HepG2 (cell line): ENCODE results near the gene PLSCR3. TPM values are rescaled to one million over a fixed set of nuclear protein-coding genes. Genes with fewer than 3 reads are reported as not detected.

Experiments
- ATAC-seq: fragments of 200-7000 bp; cut with Tn5 transposase; 3 replicates; pipeline ENCODE4 v1.9.1; 2020; ENCODE audit warnings: mild to moderate bottlenecking, moderate library complexity
- BruUV-seq: library from RNA; stranded (reverse); fragments of 400-500 nt; replicated peaks from 2 replicates; lab custom pipeline; 2021; lab: Mats Ljungman, UMichigan
- CTCF ChIA-PET: fragments of 300-600 bp; formaldehyde crosslinking; extraction: SDS; loops from one replicate; lab custom pipeline; 2021; ENCODE audit warnings: low total read pairs, inconsistent platforms, low intra/inter-chr PET ratio; lab: Yijun Ruan, JAX
- POLR2A ChIA-PET: fragments of 350-600 bp; sonication (Branson Sonifier 250); formaldehyde crosslinking; loops from one replicate; lab custom pipeline; 2020; ENCODE audit warnings: antibody characterized with exemption, inconsistent platforms; lab: Yijun Ruan, JAX
- DNase-seq: peaks from one replicate; pipeline ENCODE4 v3.0.0-alpha.2; 2015; ENCODE audit warnings: low spot score
- FAIRE-seq: peaks from 3 replicates; lab custom pipeline; 2011; peaks lifted over from hg19 to GRCh38; lab: Jason Lieb, UNC
- H2AFZ ChIP-seq: one replicate; pipeline ENCODE4 v1.6.1; 2011; ENCODE audit warnings: low read length, inconsistent platforms
- H3K27ac ChIP-seq: fragments of 300-600 bp; 3 replicates; pipeline ENCODE4 v1.8.0; 2011; ENCODE audit warnings: mixed run types, mild to moderate bottlenecking, mixed read lengths, low read length, inconsistent platforms; ENCODE audit not compliant: insufficient read depth; ENCODE audit errors: extremely low read length
- H3K27me3 ChIP-seq, 2 experiments: fragments of 200-600 bp in 1 of 2; 2 replicates in 1 of 2; 3 replicates in 1 of 2; pipeline versions ENCODE4 v1.6.0 to v1.8.0; 2011; ENCODE audit warnings: low read length in 2 of 2, mild to moderate bottlenecking in 2 of 2, moderate library complexity in 2 of 2, inconsistent platforms in 1 of 2; ENCODE audit not compliant: insufficient read depth in 2 of 2, control insufficient read depth in 1 of 2
- H3K36me3 ChIP-seq, 2 experiments: fragments of 200-600 bp in 1 of 2; replicated peaks in 1 of 2; 2 replicates in 1 of 2; 3 replicates in 1 of 2; pipeline versions ENCODE4 v1.5.1 to v1.8.0; 2011; ENCODE audit warnings: low read length in 2 of 2, inconsistent platforms in 1 of 2; ENCODE audit not compliant: insufficient read depth in 2 of 2, control insufficient read depth in 1 of 2
- H3K4me1 ChIP-seq: 2 replicates; pipeline ENCODE4 v1.5.1; 2012; ENCODE audit warnings: low read length, inconsistent platforms; ENCODE audit not compliant: insufficient read depth
- H3K4me2 ChIP-seq: 2 replicates; pipeline ENCODE4 v1.6.0; 2011; ENCODE audit warnings: low read depth, low read length, inconsistent platforms
- H3K4me3 ChIP-seq, 3 experiments: fragments of 200-600 bp in 1 of 3; sonication (generic), shearing (Covaris generic) in 1 of 3; replicated peaks in 1 of 3; 2 replicates each; pipeline ENCODE4 v1.5.1; 2011 to 2016; ENCODE audit warnings: low read length in 3 of 3, inconsistent platforms in 2 of 3, low read depth in 2 of 3, mild to moderate bottlenecking in 2 of 3, control low read depth in 1 of 3, mixed read lengths in 1 of 3; ENCODE audit not compliant: insufficient read depth in 1 of 3
- H3K79me2 ChIP-seq: one replicate; pipeline ENCODE4 v1.6.1; 2011; ENCODE audit warnings: low read length, inconsistent platforms; ENCODE audit not compliant: insufficient read depth
- H3K9ac ChIP-seq: 2 replicates; pipeline ENCODE4 v1.6.0; 2011; ENCODE audit warnings: mild to moderate bottlenecking, low read depth, low read length, inconsistent platforms; ENCODE audit not compliant: insufficient read depth
- H3K9me3 ChIP-seq: 2 replicates; pipeline ENCODE4 v1.5.1; 2012; ENCODE audit warnings: mild to moderate bottlenecking, low read length
- H4K20me1 ChIP-seq: 2 replicates; pipeline ENCODE4 v1.6.0; 2011; ENCODE audit warnings: inconsistent platforms, mild to moderate bottlenecking, low read length, moderate library complexity; ENCODE audit not compliant: insufficient read depth
- MEIS1 ChIP-seq: sonication (generic); formaldehyde crosslinking; IDR thresholded peaks from 2 replicates; pipeline ENCODE4 v1.9.0; 2021; ENCODE audit warnings: mild to moderate bottlenecking, missing genetic modification reagents, moderate library complexity, borderline replicate concordance
- REXO4 ChIP-seq: sonication (generic); formaldehyde crosslinking; IDR thresholded peaks from 2 replicates; pipeline ENCODE4 v1.8.0; 2022; ENCODE audit warnings: missing genetic modification reagents, mild to moderate bottlenecking, borderline replicate concordance
- SSRP1 ChIP-seq: IDR thresholded peaks from 2 replicates; pipeline ENCODE4 v1.6.1; 2016; ENCODE audit warnings: control low read depth
- ZNF232 ChIP-seq: sonication (generic); formaldehyde crosslinking; IDR thresholded peaks from 2 replicates; pipeline ENCODE4 v1.4.0; 2020; ENCODE audit warnings: missing genetic modification reagents, borderline replicate concordance
- ZNF562 ChIP-seq: sonication (generic); formaldehyde crosslinking; IDR thresholded peaks from 2 replicates; pipeline ENCODE4 v1.8.0; 2022; ENCODE audit warnings: missing genetic modification reagents, borderline replicate concordance
- ZNF572 ChIP-seq: sonication (generic); formaldehyde crosslinking; IDR thresholded peaks from 2 replicates; pipeline ENCODE4 v1.5.1; 2020; ENCODE audit warnings: mild to moderate bottlenecking, missing genetic modification reagents
- WGBS: methylation state at CpG from one replicate; pipeline ENCODE4 v1.1.6; 2017; ENCODE audit warnings: low lambda C conversion rate; 5-methylcytosine and 5-hydroxymethylcytosine counted together
- in situ Hi-C: cut with HindIII; loops from 2 replicates; pipeline ENCODE4 v1.10.0; 2017; ENCODE audit warnings: low pct_unique_long_range_greater_than_20kb; ENCODE audit not compliant: extremely low pct_ligation_motif_present
- intact Hi-C: fragments of 100-400 bp; cut with micrococcal nuclease; formaldehyde crosslinking; loops from one replicate; pipeline ENCODE4 v1.10.0; 2022; ENCODE audit not compliant: unreplicated experiment
- polyA plus RNA-seq, 8 experiments: library from polyadenylated mRNA; depleted of rRNA in 3 of 8; stranded (reverse) in 7 of 8; unstranded in 1 of 8; fragments of >200 nt; fragmentation: Illumina TruSeq in 4 of 8; extraction: Trizol in 4 of 8; gene quantifications; 2 replicates each; pipeline versions ENCODE4 v1.2.1 to v1.2.3, GENCODE V29; 2011 to 2016; ENCODE audit warnings: low read depth in 4 of 8, missing spikeins in 1 of 8, mixed read lengths in 1 of 8; ENCODE audit not compliant: insufficient read depth in 1 of 8
- total RNA-seq, 5 experiments: library from RNA; depleted of rRNA; stranded (reverse); fragments of >200 nt; fragmentation: Illumina TruSeq; extraction: Trizol; gene quantifications; 2 replicates each; pipeline ENCODE4 v1.2.3, GENCODE V29; 2016; ENCODE audit warnings: low read depth in 1 of 5
- TF ChIP-seq, protein P1 (sequence below): sonication (generic); formaldehyde crosslinking; IDR thresholded peaks from 2 replicates; pipeline ENCODE4 v1.4.0; 2020; ENCODE audit warnings: missing genetic modification reagents
- TF ChIP-seq, protein P2 (sequence below): sonication (generic); formaldehyde crosslinking; IDR thresholded peaks from 2 replicates; pipeline ENCODE4 v1.8.1; 2023; ENCODE audit warnings: mild to moderate bottlenecking, missing genetic modification reagents
- TF ChIP-seq, protein P3 (sequence below): sonication (generic); formaldehyde crosslinking; IDR thresholded peaks from 2 replicates; pipeline ENCODE4 v1.4.0; 2020; ENCODE audit warnings: missing genetic modification reagents, mild to moderate bottlenecking, borderline replicate concordance
- TF ChIP-seq, protein P4 (sequence below): sonication (generic); formaldehyde crosslinking; IDR thresholded peaks from 2 replicates; pipeline ENCODE4 v1.5.0; 2020; ENCODE audit warnings: mild to moderate bottlenecking, missing genetic modification reagents

Gene PLSCR3
- total and polyA plus RNA-seq, 2 of the 13 experiments (the other 11 are each of a cell fraction or from before 2014, with no cell fraction given), result 5.6 to 6.2 TPM

DNA sequence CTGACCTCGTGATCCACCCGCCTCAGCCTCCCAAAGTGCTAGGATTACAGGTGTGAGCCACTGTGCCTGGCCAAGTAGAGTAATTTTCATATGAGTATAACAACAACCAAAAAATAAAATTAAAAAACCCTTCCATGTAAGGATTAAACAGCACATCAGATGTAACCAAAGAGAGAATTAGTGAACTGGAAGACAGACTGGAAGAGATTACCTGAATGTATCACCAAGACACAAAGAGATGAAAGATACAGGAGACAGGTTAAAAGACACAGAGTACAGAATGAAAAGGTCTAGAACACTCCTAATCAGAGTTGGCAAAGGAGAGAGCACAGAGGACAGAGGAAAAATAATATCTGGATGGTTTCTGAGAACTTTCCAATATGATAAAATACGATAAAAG, 15.2 kb downstream of the PLSCR3 start (continued):
- TF ChIP-seq, protein P1, sequence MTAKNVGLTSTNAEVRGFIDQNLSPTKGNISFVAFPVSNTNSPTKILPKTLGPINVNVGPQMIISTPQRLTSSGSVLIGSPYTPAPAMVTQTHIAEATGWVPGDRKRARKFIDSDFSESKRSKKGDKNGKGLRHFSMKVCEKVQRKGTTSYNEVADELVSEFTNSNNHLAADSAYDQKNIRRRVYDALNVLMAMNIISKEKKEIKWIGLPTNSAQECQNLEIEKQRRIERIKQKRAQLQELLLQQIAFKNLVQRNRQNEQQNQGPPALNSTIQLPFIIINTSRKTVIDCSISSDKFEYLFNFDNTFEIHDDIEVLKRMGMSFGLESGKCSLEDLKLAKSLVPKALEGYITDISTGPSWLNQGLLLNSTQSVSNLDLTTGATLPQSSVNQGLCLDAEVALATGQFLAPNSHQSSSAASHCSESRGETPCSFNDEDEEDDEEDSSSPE, result no peak
- TF ChIP-seq REXO4 (CRISPR knock-in tag) (no peak), ZNF562 (CRISPR knock-in tag) (no peak)
- TF ChIP-seq, protein P2, sequence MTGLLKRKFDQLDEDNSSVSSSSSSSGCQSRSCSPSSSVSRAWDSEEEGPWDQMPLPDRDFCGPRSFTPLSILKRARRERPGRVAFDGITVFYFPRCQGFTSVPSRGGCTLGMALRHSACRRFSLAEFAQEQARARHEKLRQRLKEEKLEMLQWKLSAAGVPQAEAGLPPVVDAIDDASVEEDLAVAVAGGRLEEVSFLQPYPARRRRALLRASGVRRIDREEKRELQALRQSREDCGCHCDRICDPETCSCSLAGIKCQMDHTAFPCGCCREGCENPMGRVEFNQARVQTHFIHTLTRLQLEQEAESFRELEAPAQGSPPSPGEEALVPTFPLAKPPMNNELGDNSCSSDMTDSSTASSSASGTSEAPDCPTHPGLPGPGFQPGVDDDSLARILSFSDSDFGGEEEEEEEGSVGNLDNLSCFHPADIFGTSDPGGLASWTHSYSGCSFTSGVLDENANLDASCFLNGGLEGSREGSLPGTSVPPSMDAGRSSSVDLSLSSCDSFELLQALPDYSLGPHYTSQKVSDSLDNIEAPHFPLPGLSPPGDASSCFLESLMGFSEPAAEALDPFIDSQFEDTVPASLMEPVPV (CRISPR knock-in tag), result no peak

DNA sequence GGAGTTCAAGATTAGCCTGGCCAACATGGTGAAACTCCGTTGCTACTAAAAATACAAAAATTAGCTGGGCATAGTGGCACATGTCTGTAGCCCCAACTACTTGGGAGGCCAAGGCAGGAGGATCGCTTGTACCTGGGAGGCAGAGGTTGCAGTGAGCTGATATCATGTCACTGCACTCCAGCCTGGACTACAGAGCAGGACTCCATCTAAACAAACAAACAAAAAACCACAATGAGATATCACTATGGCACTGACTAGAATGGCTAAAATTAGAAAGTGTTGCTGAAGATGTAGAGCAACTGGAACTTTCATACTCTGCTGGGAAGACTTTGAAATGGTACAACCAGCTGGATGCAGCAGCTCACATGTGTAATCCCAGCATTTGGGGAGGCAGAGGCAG, 20.0 kb downstream of the PLSCR3 start:
- CTCF ChIA-PET, result no interaction called here
- intact Hi-C loops, result no loop called here
- 66% methylated on average over 2 of the region's 2 CpGs for WGBS

More for the DNA sequence above, 20.0 kb downstream of the PLSCR3 start:
- H3K9ac ChIP-seq, result no peak overlapping the region
- in situ Hi-C loops, result no loop called here
- H4K20me1 ChIP-seq, result no peaks in the 10 kb centered on the region
- H3K9me3 ChIP-seq, result peaks cover 4% of the 10 kb centered on the region; the same call in 1 of the 2 replicates
- TF ChIP-seq ZNF232 (CRISPR knock-in tag) (no peak), MEIS1 (CRISPR knock-in tag) (no peak), ZNF572 (CRISPR knock-in tag) (no peak), SSRP1 (no peak)
- TF ChIP-seq, protein P3, sequence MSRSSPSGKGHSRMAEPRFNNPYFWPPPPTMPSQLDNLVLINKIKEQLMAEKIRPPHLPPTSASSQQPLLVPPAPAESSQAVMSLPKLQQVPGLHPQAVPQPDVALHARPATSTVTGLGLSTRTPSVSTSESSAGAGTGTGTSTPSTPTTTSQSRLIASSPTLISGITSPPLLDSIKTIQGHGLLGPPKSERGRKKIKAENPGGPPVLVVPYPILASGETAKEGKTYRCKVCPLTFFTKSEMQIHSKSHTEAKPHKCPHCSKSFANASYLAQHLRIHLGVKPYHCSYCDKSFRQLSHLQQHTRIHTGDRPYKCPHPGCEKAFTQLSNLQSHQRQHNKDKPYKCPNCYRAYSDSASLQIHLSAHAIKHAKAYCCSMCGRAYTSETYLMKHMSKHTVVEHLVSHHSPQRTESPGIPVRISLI (CRISPR knock-in tag), result no peak
- TF ChIP-seq, protein P4, sequence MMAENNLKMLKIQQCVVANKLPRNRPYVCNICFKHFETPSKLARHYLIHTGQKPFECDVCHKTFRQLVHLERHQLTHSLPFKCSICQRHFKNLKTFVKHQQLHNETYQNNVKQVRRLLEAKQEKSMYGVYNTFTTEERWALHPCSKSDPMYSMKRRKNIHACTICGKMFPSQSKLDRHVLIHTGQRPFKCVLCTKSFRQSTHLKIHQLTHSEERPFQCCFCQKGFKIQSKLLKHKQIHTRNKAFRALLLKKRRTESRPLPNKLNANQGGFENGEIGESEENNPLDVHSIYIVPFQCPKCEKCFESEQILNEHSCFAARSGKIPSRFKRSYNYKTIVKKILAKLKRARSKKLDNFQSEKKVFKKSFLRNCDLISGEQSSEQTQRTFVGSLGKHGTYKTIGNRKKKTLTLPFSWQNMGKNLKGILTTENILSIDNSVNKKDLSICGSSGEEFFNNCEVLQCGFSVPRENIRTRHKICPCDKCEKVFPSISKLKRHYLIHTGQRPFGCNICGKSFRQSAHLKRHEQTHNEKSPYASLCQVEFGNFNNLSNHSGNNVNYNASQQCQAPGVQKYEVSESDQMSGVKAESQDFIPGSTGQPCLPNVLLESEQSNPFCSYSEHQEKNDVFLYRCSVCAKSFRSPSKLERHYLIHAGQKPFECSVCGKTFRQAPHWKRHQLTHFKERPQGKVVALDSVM (CRISPR knock-in tag), result peak; percentile 62; the same call in 1 of the 2 replicates
- H3K4me1 ChIP-seq, result peaks cover 10% of the 10 kb centered on the region
- no peaks in the 10 kb centered on the region for H3K79me2 ChIP-seq
- FAIRE-seq (no peak), DNase-seq (no peak), ATAC-seq (no peak)
- peaks cover 0 to 10% of the 10 kb centered on the region in 2 experiments; a peak in 3 of 5 replicates for H3K27me3 ChIP-seq
- no peak overlapping the region for H3K4me2 ChIP-seq
- H3K36me3 ChIP-seq, result no peaks in the 10 kb centered on the region
- H3K4me3 ChIP-seq, result no peak overlapping the region
- BruUV-seq, result no TSS peak
- H3K27ac ChIP-seq, result no peak overlapping the region
- H2AFZ ChIP-seq, result no peak overlapping the region
- POLR2A ChIA-PET, result interaction anchor here (1.6 kb wide), 1 partner anchor 29 kb away, joined by 4 read pairs; the partner anchor contains the start of gene TMEM256
